GM18511 (cell line): ENCODE measurements around the gene SULF2.
A peak's percentile ranks its signal among the peaks of the same experiment; 100 is the strongest.

Source experiments
- ATAC-seq: cut with Tn5 transposase; IDR thresholded peaks from one replicate; pipeline ENCODE4 v1.9.1; 2021; ENCODE audit warnings: mild to moderate bottlenecking, moderate library complexity; ENCODE audit not compliant: unreplicated experiment

The SULF2 gene

GRCh38 chr20:47741669-47742608, 43.3 kb downstream of the SULF2 start:
- no peak for ATAC-seq

- ATAC-seq, result no peak
These were observed 44.5 kb downstream of the SULF2 start for GRCh38 chr20:47740862-47741184.

GRCh38 chr20:47740121-47740861, 45.0 kb downstream of the SULF2 start:
- ATAC-seq, result no peak

GRCh38 chr20:47737923-47738322, 47.4 kb downstream of the SULF2 start:
- no peak for ATAC-seq

GRCh38 chr20:47736570-47737152, 48.6 kb downstream of the SULF2 start:
- ATAC-seq, result no peak

GRCh38 chr20:47735412-47736400, 49.6 kb downstream of the SULF2 start:
- ATAC-seq, result no peak

GRCh38 chr20:47734870-47735269, 50.4 kb downstream of the SULF2 start:
- ATAC-seq, result no peak

GRCh38 chr20:47733892-47734291, 51.4 kb downstream of the SULF2 start:
- ATAC-seq, result no peak

GRCh38 chr20:47730744-47731143, 54.5 kb downstream of the SULF2 start:
- ATAC-seq, result no peak

GRCh38 chr20:47729472-47729871, 55.8 kb downstream of the SULF2 start:
- no peak for ATAC-seq

- ATAC-seq, result no peak
These were observed 57.3 kb downstream of the SULF2 start for GRCh38 chr20:47727909-47728361.

- ATAC-seq, result peak; percentile 86
These were observed 58.0 kb downstream of the SULF2 start for GRCh38 chr20:47727170-47727880.

GRCh38 chr20:47726632-47727031, 58.6 kb downstream of the SULF2 start:
- no peak for ATAC-seq

- ATAC-seq, result no peak
These were observed 59.9 kb downstream of the SULF2 start for GRCh38 chr20:47725248-47725973.

- no peak for ATAC-seq
These were observed 60.4 kb downstream of the SULF2 start for GRCh38 chr20:47724910-47725247.

- no peak for ATAC-seq
These were observed 60.9 kb downstream of the SULF2 start for GRCh38 chr20:47724396-47724795.

GRCh38 chr20:47723322-47723721, 62.0 kb downstream of the SULF2 start:
- ATAC-seq, result no peak

- ATAC-seq, result no peak
These were observed 64.4 kb downstream of the SULF2 start for GRCh38 chr20:47720636-47721427.
